GM21723 (cell line): Measurements from ENCODE around the gene STARD8.
"Not testable (repeated sequence)": the region's sequence is repeated elsewhere in the genome, so short reads cannot be mapped to it uniquely, and the experiment has no call there.

Source experiments
- ATAC-seq: cut with Tn5 transposase; IDR thresholded peaks from one replicate; pipeline ENCODE4 v1.9.1; 2021; ENCODE audit warnings: mild to moderate bottlenecking, moderate library complexity; ENCODE audit not compliant: unreplicated experiment

The STARD8 gene

DNA sequence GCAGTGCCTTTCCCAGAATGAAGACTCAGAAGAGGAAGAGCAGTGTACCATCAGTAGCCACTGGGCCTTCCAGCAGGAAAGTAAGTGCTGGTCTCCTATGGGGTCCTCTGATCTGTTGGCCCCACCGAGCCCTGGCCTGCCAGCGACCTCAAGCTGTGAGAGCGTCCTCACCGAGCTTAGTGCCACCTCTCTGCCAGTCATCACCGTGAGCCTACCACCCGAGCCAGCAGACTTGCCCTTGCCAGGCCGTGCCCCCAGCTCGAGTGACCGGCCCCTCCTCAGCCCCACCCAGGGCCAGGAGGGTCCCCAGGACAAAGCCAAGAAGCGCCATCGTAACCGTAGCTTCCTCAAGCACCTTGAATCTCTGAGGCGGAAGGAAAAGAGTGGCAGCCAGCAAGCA is 69.7 kb downstream of the STARD8 start:
- no peak for ATAC-seq

DNA sequence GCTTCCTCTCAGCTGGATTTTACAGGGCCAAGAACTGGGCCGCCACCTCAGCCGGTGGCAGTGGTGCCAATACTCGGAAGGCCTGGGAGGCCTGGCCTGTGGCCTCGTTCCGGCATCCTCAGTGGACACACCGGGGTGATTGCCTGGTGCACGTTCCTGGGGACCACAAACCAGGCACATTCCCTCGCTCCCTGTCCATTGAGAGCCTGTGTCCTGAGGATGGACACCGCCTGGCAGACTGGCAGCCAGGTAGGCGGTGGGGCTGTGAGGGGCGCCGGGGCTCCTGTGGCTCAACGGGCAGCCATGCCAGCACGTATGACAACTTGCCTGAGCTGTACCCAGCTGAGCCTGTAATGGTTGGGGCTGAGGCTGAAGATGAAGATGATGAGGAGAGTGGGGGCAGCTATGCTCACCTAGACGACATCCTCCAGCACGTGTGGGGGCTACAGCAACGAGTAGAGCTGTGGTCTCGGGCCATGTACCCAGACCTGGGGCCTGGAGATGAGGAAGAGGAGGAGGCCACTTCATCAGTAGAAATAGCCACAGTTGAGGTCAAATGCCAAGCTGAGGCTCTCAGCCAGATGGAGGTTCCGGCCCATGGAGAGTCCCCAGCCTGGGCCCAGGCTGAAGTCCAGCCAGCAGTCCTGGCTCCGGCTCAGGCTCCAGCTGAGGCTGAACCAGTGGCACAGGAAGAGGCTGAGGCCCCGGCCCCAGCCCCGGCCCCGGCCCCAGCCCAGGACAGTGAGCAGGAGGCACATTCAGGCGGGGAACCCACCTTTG is 70.4 kb downstream of the STARD8 start:
- ATAC-seq: no peak

DNA sequence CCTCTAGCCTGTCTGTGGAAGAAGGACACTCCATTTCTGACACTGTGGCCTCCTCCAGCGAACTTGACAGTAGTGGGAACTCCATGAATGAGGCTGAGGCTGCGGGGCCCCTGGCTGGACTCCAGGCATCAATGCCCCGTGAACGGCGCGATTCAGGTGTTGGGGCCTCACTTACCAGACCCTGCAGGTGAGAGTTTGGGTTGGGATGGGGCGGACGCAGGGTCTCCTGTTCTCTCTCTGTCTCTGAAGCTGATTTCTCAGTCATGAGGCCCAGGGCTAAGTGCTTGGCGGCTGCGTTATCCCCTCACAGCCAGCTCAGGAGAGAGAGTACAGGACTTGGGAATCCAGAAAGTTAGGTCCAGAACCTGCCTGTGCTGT is 71.0 kb downstream of the STARD8 start:
- no peak for ATAC-seq

DNA sequence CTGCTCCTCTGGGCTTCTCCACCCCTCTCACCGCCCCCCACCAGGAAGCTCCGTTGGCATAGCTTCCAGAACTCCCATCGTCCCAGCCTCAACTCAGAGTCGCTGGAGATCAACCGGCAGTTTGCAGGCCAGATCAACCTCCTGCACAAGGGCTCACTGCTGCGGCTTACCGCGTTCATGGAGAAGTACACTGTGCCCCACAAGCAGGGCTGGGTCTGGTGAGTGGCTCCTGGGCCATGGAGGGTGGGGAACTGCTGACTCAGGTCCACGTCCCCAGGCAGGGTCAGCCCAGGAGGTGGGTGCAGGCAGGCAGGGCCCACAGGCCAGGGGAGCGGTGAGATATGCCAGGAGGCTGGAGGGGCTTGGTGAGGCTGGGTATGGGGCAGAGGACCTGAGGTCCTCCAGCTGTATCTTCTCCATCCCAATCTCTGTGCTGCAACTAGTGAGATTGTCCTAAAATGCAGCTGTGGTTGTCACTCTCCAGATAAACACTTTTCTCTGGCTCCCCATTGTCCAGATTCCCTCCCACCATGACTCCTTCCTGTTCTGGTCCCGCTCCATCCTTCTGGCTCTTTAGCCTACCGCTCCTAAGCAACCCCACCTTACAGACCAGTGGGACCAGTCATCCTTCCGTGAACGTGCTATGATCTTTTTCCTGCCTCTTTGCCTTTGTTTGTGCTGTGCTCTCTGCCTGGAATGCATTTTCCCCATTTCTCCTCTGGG is 71.9 kb downstream of the STARD8 start:
- no peak for ATAC-seq

DNA sequence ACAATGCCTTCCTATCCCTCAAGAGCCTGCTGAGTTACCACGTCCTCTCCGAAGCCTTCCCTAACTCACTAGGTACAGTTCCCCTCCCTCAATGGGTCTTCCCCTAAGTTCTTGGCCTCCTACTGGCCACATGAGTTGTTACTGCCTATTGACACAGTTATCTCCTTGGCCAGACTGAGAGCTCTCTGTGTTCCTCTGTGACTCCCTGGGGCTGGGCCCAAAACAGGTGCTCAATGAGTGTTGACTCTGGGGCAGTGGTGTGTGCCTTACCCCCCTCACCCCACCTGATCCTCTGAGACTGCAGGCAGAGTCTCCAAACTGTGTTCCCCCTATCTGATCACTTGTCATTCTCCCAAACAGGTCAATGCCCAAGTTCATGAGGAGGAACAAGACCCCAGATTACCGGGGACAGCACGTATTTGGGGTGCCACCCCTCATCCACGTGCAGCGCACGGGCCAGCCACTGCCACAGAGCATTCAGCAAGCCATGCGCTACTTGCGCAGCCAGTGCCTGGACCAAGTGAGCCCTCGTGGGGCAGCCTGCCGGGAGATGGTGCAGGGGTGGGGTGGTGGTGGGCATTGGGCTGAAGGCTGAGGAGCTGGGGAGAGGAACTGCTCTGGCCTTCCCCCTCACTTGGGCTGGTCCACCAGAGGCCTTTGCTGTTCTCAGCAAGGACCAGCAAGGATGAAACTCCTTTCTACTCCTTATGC is 72.6 kb downstream of the STARD8 start:
- no peak for ATAC-seq

DNA sequence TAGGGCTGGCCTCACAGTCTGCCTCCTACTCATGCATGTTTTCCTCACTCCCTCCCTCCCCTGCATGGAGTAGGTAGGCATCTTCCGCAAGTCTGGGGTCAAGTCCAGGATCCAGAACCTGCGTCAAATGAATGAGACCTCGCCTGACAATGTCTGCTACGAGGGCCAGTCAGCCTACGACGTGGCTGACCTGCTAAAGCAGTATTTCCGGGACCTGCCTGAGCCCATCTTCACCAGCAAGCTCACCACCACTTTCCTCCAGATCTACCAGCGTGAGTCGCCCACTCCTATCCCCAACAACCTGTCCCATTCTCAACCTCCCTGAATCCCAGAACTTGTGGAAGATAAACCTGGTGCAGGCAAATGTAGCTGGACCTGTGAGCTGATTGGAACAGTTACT is 73.4 kb downstream of the STARD8 start:
- no peak for ATAC-seq

DNA sequence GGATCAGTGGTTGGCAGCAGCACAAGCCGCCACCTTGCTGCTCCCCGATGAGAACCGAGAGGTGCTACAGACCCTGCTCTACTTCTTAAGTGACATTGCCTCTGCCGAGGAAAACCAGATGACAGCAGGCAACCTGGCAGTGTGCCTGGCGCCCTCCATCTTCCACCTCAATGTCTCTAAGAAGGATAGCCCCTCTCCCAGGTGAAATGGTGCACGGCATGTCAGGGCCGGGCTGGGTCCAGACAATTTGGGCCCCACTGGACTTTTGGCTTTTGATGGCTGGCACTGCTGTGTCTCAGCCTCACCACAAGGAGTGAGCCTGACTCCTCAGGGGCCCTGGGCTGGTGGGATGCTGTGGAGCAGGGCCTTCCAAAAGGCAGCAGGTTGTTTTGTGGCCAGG is 74.1 kb downstream of the STARD8 start:
- ATAC-seq: no peak

DNA sequence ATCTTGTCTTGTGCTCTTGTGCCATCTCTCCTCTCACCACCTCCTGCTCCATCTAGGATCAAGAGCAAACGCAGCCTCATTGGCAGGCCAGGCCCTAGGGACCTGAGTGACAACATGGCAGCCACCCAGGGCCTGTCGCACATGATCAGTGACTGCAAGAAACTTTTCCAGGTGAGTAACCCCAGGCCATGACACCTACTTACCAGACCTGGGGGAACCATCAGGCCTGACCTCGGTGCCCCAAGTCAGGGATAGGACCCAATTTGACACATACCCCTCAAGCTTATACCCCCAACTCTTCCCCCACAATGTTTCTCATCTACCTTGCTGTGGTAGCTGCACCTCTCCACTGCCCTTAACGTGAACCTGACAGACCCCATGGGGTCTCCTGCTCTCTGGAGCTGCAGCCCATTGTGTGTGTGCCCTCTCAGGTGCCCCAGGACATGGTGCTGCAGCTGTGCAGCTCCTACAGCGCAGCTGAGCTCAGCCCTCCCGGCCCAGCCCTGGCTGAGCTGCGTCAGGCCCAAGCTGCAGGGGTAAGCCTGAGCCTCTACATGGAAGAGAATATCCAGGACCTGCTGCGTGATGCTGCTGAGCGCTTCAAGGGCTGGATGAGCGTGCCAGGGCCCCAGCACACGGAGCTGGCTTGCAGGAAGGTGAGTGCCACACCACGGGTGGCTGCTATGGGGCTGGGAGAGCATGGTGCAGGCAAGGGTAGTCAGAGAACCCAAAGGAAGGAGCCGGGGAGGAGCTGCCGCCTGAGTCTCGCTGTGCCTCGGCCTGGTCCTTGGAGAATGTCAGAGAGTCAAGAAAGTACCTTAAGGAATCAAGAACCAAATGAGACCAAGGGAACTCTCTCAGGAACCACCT is 74.8 kb downstream of the STARD8 start:
- no peak for ATAC-seq

DNA sequence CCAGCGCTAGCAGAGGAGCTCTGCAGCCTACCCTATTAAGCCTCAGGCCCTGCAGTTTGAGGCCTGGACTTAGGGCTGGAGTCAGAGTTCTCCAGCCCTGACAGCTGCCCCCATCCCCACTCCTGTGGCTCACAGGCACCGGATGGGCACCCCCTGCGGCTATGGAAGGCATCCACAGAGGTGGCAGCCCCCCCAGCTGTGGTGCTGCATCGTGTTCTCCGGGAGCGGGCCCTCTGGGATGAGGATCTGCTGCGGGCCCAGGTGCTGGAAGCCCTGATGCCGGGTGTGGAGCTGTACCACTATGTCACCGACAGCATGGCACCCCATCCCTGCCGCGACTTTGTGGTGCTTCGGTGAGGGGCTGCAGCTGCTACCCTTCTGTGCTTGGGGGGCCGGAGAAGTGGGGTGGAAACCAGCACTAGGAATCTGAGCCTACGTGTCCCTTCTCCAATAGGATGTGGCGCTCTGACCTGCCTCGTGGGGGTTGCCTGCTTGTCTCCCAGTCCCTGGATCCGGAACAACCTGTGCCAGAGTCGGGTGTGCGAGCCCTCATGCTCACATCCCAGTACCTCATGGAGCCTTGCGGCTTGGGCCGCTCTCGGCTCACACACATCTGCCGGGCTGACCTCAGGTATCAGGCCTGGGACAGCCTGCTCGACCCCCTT is 76.2 kb downstream of the STARD8 start:
- ATAC-seq: no peak

DNA sequence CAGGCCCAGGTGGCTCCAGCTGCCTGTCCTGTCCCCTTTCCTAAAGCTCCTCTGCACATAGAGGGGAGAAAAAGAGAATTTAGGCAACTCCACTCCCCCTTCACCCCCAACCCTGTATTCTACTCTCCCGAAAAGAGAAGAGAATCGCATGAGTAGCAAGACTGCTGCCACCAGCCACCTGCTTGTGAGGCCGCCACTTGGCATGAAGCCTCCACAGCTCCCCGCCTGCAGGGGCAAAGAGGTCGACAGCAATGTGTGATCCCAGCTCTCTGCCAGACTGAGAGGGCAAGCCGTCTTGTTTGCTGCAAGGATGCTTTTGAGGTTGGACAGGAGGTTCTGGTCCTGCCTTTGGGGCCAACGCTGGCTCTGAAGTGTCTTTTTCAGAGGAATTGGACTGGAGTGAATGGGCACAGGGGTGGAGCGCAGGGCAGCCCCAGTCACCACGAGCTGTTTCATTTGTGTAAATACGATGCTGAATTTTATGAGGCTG is 77.1 kb downstream of the STARD8 start:
- ATAC-seq: no peak

DNA sequence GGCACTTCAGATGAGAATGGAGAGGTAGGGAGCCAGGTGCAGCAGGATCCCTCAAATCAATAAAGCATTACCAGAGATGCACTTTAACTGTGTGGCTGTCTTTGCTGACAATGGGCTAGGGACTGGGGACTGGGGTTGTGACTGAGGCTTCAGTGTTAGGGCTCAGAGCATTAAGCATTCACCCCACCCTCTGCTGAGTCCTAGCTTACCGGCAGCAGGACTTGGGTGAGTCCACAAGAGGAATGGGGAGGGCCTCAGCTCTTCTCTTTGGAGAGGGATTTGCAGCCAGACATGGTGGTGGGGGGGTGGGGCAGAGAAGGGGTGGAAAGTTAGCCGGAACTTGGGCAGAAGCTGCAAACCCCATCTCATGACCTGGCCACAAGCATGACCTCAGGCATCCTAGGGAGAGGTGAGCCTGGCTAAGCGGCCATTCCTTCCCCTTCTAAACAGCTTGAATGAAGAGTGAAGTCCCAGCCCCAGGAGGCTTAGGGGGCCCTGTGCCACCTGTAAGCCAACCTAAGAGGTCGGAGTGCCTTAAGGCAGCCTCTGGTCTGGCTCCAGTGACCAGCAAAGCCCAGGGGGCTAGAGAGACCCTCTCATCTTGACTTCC is 78.4 kb downstream of the STARD8 start:
- ATAC-seq: no peak

DNA sequence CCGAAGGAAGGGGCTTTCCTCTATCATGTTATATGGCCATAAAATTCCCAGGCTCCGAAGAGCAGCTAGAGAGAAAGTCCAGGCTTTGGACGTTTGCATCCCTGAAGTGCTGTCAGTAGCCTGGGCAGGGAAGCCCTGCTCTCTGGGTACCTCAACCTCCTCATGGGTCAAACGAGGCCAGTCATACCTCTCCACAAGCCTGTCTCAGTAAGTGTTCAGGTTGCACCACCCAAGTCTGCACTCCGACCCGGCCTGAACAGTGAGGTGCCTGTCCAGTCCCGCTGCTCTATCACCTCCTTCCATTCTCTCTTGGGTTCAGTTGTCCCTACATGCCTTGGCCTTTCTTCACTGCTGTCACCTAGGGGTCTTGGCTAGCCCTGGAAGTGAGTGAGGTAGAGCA is 78.9 kb downstream of the STARD8 start:
- no peak for ATAC-seq

DNA sequence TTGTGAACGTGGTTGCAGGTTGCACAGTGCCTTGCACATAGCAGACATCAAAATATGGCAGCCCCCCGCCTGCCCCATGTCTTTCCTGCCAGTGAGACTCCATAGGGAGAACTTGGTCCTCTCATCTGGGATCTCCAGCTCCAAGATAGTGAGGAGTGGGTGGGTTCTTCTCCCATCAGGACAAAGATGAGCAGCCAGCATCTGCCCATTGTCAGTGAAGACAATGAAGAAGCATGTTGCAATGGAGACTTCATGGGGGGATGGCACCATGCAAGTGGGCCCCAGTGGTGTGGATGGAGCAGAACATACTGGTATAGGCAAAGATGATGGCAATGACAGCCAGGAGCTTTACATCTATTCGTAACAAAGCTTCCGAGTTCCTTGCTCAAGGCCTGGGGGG is 80.2 kb downstream of the STARD8 start:
- ATAC-seq: no peak

DNA sequence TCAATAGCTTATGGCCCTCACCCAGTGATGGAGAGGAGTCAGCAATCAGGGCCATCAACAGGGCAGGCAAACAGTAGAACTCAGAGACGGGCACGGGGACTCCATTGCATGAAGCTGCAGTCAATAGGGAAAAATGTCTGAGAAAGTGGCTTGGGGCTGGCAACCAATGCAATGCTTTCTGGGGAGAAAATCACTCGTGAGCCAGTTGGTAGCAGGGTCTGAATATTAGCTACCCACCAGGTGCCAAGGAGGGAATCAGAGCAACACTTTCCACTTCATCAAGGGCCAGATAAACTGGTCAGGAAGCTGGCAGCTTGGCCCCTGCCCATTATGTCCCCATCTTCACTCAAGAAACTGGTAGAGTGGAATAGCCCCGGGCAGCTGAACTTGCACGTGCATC is 80.7 kb downstream of the STARD8 start:
- no peak for ATAC-seq

DNA sequence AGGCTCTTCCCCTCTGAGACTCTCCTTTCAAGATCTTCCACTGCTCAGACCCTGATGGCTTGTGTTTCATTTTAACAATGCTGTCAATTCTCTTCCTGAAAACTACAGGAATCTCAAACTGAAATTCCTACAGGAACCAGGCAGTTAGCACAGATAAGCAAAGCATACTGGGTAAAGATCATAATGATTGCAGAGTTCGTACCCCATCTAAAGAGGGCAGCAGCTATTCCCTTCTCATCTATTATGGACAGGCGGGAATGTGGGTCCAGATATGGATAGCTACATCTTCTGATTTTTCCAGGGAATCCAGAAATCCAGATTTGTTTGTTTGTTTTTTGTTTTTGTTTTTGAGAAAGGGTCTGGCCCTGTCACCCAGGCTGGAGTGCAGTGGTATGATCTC is 83.8 kb downstream of the STARD8 start:
- ATAC-seq: no peak

DNA sequence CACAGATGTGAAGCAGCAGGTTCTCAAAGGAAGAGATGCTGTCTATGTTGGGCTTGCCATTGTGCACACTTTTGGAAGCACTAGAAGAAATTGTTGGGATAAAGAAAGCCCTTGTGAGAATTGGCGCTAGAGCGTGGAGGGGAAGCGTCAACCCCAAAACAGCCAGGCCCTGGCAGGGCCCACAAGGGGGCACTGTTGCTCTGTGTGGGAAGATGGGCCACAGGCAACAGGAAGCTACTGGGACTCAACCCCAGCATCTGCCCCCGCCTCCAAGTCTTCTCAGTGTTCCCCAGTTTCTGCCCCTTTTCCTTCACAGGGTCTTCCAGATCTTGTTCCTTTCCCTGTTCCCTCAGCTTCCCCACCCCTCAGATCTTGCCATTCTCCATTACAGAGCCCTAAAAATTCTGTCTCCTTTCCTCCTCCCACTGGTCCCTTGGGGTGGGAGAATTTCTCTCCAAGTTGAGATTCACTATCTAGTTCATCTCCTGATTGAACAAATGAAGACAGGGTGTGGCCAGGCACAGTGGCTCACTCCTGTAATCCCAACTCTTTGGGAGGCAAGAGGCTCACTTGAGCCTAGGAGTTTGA is 85.5 kb downstream of the STARD8 start:
- peak; percentile 82 for ATAC-seq

DNA sequence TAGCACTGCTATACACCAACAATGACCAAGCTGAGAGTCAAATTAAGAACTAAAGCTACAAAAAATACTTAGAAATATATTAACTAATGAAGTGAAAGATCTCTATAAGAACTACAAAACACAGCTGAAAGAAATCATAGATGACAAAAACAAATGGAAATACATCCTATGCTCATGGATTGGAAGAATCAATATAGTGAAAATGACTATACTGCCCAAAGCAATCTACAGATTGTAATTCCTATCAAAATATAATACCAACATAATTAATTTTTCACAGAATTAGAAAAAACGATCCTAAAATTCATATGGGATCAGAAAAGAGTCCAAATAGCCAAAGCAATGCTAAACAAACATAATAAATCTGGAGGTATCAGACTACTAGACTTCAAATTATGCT is 87.8 kb downstream of the STARD8 start:
- no peak for ATAC-seq

DNA sequence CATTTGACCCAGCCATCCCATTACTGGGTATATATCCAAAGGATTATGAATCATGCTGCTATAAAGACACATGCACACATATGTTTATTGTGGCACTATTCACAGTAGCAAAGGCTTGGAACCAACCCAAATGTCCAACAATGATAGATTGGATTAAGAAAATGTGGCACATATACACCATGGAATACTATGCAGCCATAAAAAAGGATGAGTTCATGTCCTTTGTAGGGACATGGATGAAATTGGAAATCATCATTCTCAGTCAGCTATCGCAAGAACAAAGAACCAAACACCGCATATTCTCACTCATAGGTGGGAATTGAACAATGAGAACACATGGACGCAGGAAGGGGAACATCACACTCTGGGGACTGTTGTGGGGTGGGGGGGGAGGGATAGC is 94.4 kb downstream of the STARD8 start:
- ATAC-seq: not testable (repeated sequence)

DNA sequence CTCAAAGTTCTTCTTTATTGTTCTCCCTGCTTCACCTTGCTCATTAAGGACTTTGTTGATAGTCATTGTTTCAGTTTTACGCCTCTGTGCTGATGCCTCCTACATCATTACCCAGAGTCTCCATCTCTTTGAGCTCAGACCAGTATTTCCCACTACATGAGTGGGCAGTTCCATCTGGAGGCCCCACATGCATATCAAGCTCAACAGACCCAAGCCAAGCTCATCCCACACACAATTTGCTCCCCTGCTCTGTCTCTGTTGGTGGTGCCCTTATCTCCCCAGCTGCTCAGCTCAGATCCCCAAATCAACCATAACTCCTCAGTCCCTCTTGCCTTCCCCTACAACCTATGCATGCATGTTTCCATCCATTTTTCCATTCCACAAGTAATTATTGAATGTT is 96.3 kb downstream of the STARD8 start:
- ATAC-seq: no peak

DNA sequence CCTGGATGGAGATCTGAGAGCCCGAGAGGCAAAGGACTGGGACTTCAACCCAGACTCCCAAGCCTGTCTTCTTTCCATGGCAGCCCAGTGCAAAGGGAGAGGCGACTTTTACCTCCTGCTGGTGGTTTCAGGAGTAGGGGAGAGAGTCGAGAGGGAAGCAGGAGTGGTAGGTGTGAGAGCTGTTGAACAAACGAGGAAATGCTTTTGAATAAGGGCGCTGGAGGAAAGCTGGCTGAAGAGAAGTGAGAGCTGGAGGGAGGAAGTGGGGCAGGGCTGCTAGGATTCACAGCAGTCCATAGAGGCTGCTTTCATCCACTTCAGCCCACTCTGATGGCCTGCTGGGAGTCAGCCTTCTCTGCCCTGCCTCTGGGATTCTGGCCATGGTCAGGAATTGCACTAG is 99.5 kb downstream of the STARD8 start:
- ATAC-seq: no peak
